ENCODE data around the gene DNAH2.

- TF ChIP-seq CTCF (IDR thresholded peaks at IDR 0.05) (no peak), POLR2A (IDR thresholded peaks at IDR 0.05) (no peak)
These were observed 147.6 kb downstream of the DNAH2 start for GRCh38 chr17:7864995-7865650.
